Lung (tissue), 12 donors: ENCODE measurements around the gene KIFC3. TPM values are rescaled to one million over a fixed set of nuclear protein-coding genes. Genes with fewer than 3 reads are reported as not detected.
A peak's percentile ranks its signal among the peaks of the same experiment; 100 is the strongest.

Experiments used
- ATAC-seq: fragments of 200-7000 bp; cut with Tn5 transposase; one replicate; pipeline ENCODE4 v1.9.1; 2020; ENCODE audit warnings: moderate number of reproducible peaks; ENCODE audit not compliant: insufficient read depth, low FRiP score
- DNase-seq, 3 donors: peaks; one replicate each; pipeline ENCODE4 v3.0.0-alpha.2; 2013 to 2017
- H3K27ac ChIP-seq, 2 donors: one replicate each; pipeline ENCODE4 v1.5.1; 2013; ENCODE audit warnings: mild to moderate bottlenecking in 2 of 2, moderate library complexity in 2 of 2, control low read depth in 1 of 2, inconsistent platforms in 1 of 2, low read depth in 1 of 2, low read length in 1 of 2
- H3K27me3 ChIP-seq, 3 donors: one replicate each; pipeline ENCODE4 v1.5.1; 2013; ENCODE audit warnings: low read length in 2 of 3; ENCODE audit not compliant: control insufficient read depth in 3 of 3, insufficient read depth in 3 of 3
- H3K36me3 ChIP-seq, 4 donors: one replicate each; pipeline ENCODE4 v1.5.1; 2013; ENCODE audit warnings: low read length in 4 of 4, mild to moderate bottlenecking in 1 of 4, moderate library complexity in 1 of 4; ENCODE audit not compliant: control insufficient read depth in 4 of 4, insufficient read depth in 4 of 4
- H3K4me1 ChIP-seq, 5 donors: one replicate each; pipeline ENCODE4 v1.5.1; 2013; ENCODE audit warnings: low read length in 5 of 5, mild to moderate bottlenecking in 2 of 5, moderate library complexity in 1 of 5; ENCODE audit not compliant: control insufficient read depth in 5 of 5, insufficient read depth in 5 of 5
- H3K4me3 ChIP-seq: one replicate; pipeline ENCODE4 v1.5.1; 2013; ENCODE audit warnings: mild to moderate bottlenecking, control low read depth, moderate library complexity
- H3K9ac ChIP-seq, 2 donors: one replicate each; pipeline ENCODE4 v1.5.1; 2013; ENCODE audit warnings: low read length in 2 of 2, control low read depth in 1 of 2; ENCODE audit not compliant: insufficient read depth in 1 of 2
- H3K9me3 ChIP-seq, 4 donors: one replicate each; pipeline ENCODE4 v1.5.1; 2013; ENCODE audit warnings: low read length in 3 of 4, mild to moderate bottlenecking in 1 of 4, moderate library complexity in 1 of 4; ENCODE audit not compliant: control insufficient read depth in 4 of 4, insufficient read depth in 3 of 4
- CTCF ChIP-seq: IDR thresholded peaks from 2 replicates; pipeline ENCODE4 v1.5.1; 2012; ENCODE audit warnings: mild to moderate bottlenecking; ENCODE audit errors: control extremely low read depth, extremely low read depth
- WGBS, 2 donors: extraction: QIAGEN DNeasy Blood & Tissue Kit; methylation state at CpG; one replicate each; pipeline ENCODE4 v1.1.7; 2013; 5-methylcytosine and 5-hydroxymethylcytosine counted together
- polyA plus RNA-seq, 2 donors: library from polyadenylated mRNA; stranded (reverse); fragments of 200-250 nt; gene quantifications; one replicate each; pipeline ENCODE4 v1.2.1, GENCODE V29; 2013
- total RNA-seq, 2 donors: library from RNA; depleted of rRNA in 1 of 2; stranded (reverse); fragments of >200 nt in 1 of 2; gene quantifications; one replicate each; pipeline ENCODE4 v1.2.1, GENCODE V29; 2014 to 2021
- donor health status: control.
- donor health status: control.
- donor health status: Bipolar disorder and iron deficiency.
- donor health status: healthy.
- donor health status: DM: yes; HTN: yes; CAD: no.

KIFC3 gene
- total and polyA plus RNA-seq, 4 donors = 65.9 to 137 (median 89.5) TPM

GRCh38 chr16:57765160-57765728, 37.0 kb downstream of the KIFC3 start:
- TF ChIP-seq CTCF = no peak

GRCh38 chr16:57764341-57765159, 37.7 kb downstream of the KIFC3 start:
- Histone ChIP-seq H3K9ac (no peak overlapping the region), H3K4me1 (peaks cover 0 to 4% (median 0%) of the 10 kb centered on the region in 5 donors), H3K36me3 (peaks cover 3 to 59% (median 19%) of the 10 kb centered on the region in 4 donors), H3K4me3 (no peak overlapping the region), H3K27me3 (no peaks in the 10 kb centered on the region), H3K27ac (peak overlapping the region in 1 of 2 donors; percentile 26), H3K9me3 (no peaks in the 10 kb centered on the region)
- WGBS, 2 donors = 65 to 75% methylated on average over 6 of the region's 6 CpGs
- DNase-seq (no peak), ATAC-seq (peak; percentile 25)
- no peak for TF ChIP-seq CTCF

More at GRCh38 chr16:57765160-57765728, 37.0 kb downstream of the KIFC3 start:
- Histone ChIP-seq H3K9me3 (no peaks in the 10 kb centered on the region), H3K9ac (no peak overlapping the region), H3K4me3 (no peak overlapping the region), H3K27ac (no peak overlapping the region), H3K27me3 (no peaks in the 10 kb centered on the region), H3K36me3 (peaks cover 5 to 62% (median 24%) of the 10 kb centered on the region in 4 donors), H3K4me1 (peaks cover 0 to under 1% (median 0%) of the 10 kb centered on the region in 5 donors)
- 93 to 95% methylated on average over 17 of the region's 17 CpGs for WGBS, 2 donors
- ATAC-seq (no peak), DNase-seq (no peak)

GRCh38 chr16:57764006-57764340, 38.3 kb downstream of the KIFC3 start:
- TF ChIP-seq CTCF = no peak
- peaks cover 3 to 60% (median 17%) of the 10 kb centered on the region in 4 donors for H3K36me3 ChIP-seq

More at GRCh38 chr16:57764006-57764340, 38.3 kb downstream of the KIFC3 start:
- Histone ChIP-seq H3K9ac (no peak overlapping the region), H3K27ac (no peak overlapping the region), H3K9me3 (no peaks in the 10 kb centered on the region), H3K4me1 (peaks cover 0 to 4% (median 0%) of the 10 kb centered on the region in 5 donors), H3K27me3 (no peaks in the 10 kb centered on the region), H3K4me3 (no peak overlapping the region)
- DNase-seq (no peak), ATAC-seq (no peak)
- WGBS, 2 donors = 96% methylated on average over 9 of the region's 9 CpGs
